Right atrium auricular region (tissue), 2 donors: ENCODE data around the gene ENTPD8. TPM values are rescaled to one million over a fixed set of nuclear protein-coding genes. Genes with fewer than 3 reads are reported as not detected.

Experiments used
- DNase-seq: peaks from one replicate; pipeline ENCODE4 v3.0.0-alpha.2; 2019; ENCODE audit warnings: low spot score
- H3K27ac ChIP-seq, 2 donors: fragments of 200-600 bp; sonication (generic); 1 replicate in 1 of 2; 2 replicates in 1 of 2; pipeline ENCODE4 v1.5.1; 2016 to 2019
- H3K27me3 ChIP-seq, 2 donors: fragments of 200-600 bp; sonication (generic); one replicate each; pipeline versions ENCODE4 v1.5.1 to v1.6.0; 2017 to 2019
- H3K36me3 ChIP-seq: fragments of 200-600 bp; sonication (generic); one replicate; pipeline ENCODE4 v1.5.1; 2016
- H3K4me1 ChIP-seq, 2 donors: fragments of 200-600 bp; sonication (generic); one replicate each; pipeline versions ENCODE4 v1.5.1 to v1.6.0; 2017 to 2019
- H3K4me3 ChIP-seq, 2 donors: fragments of 200-600 bp; sonication (generic); 1 replicate in 1 of 2; 2 replicates in 1 of 2; pipeline ENCODE4 v1.5.1; 2017 to 2019; ENCODE audit warnings: mild to moderate bottlenecking in 1 of 2, moderate library complexity in 1 of 2
- H3K9me3 ChIP-seq, 2 donors: fragments of 200-600 bp; sonication (generic); one replicate each; pipeline ENCODE4 v1.5.1; 2019
- total RNA-seq, 2 donors: library from RNA; depleted of rRNA; stranded (reverse); fragments of >200 nt; gene quantifications; one replicate each; pipeline ENCODE4 v1.1.0, GENCODE V29; 2016
- TF ChIP-seq, protein P1 (sequence below), 2 donors: fragments of 200-600 bp; sonication (generic); IDR thresholded peaks; one replicate each; pipeline ENCODE4 v1.5.1; 2019; ENCODE audit warnings: antibody characterized with exemption in 2 of 2

Gene ENTPD8
- total RNA-seq, 2 donors from 2014 or later = not detected

DNA sequence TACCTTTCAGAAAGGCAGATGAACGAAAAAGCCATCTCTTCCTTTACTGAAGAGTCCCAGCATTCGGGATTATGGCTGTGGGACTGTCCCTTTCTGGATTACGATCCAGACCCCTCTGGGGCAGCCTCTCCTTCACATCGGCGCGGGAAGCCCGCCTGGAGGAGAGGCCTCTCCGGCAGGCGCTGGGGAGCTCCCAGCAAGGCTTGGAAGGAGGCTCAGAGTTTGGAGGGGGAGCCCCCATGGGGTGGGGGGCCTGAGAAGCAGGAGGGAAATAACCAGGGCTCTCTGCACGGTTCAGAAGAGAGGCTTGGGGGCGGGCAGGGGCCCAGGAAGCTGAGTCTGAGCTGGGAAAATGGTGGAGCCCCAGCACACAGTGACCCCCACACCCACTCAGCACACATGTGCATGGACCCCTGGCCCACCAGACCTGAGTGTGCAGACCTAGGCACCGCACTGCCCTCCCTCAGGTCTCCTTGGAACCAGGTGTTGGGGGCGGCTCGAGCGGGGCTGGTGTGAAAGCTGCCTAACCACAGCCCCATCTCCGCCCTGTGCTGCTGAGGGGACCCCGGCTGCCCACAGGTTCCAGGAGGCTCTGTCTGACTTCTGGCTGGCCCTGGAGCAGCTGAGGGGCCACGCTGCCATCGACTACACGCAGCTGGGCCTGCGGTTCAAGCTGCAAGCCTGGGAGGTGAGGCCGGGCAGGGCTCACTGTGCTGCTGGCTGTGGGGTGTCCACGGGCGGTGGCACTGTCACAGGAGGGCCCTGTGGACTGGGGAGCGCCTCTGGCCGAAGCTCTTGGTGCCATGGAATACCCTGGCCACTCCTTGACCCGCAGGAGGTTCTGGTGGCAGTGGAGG lies 13.5 kb downstream of the ENTPD8 start:
- H3K27me3 ChIP-seq = no peaks in the 10 kb centered on the region
- H3K36me3 ChIP-seq = no peaks in the 10 kb centered on the region
- no peak for DNase-seq
- TF ChIP-seq, protein P1, sequence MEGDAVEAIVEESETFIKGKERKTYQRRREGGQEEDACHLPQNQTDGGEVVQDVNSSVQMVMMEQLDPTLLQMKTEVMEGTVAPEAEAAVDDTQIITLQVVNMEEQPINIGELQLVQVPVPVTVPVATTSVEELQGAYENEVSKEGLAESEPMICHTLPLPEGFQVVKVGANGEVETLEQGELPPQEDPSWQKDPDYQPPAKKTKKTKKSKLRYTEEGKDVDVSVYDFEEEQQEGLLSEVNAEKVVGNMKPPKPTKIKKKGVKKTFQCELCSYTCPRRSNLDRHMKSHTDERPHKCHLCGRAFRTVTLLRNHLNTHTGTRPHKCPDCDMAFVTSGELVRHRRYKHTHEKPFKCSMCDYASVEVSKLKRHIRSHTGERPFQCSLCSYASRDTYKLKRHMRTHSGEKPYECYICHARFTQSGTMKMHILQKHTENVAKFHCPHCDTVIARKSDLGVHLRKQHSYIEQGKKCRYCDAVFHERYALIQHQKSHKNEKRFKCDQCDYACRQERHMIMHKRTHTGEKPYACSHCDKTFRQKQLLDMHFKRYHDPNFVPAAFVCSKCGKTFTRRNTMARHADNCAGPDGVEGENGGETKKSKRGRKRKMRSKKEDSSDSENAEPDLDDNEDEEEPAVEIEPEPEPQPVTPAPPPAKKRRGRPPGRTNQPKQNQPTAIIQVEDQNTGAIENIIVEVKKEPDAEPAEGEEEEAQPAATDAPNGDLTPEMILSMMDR (IDR thresholded peaks at IDR 0.05) = no peak
- no peaks in the 10 kb centered on the region for H3K9me3 ChIP-seq
- H3K4me3 ChIP-seq = no peak overlapping the region
- H3K4me1 ChIP-seq = peaks cover 0 to 12% of the 10 kb centered on the region in 2 donors
- no peak overlapping the region for H3K27ac ChIP-seq

DNA sequence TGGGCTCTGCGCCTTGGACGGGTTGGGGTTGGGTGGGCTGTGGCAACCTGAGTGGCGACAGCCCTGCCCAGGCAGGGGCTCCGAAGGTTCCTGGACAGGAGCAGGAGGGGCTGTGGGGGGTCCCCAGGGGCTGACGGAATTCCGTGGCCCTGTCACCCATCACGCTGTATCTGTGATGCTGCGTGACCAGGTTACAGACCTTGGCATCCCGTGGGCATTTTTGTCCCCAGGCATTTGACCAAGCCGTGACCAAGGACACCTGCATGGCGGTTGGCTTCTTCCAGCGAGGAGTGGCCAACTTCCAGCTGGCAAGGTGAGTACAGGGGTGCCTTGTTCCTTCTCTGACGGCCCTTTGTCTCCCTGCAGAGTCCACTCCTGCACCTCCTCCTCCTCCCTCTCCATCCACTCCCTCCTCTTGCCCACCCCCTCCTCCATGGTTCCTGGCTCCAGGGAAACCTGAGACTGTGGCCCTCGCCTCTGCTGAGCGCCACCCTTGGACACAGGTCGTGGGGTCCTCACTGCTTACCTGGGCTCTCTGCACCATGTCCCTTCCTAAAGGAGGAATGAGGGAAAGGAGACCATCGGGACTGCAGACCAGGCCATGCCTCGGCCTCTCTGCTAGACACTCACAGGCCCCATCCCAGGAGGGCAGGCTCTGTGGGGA lies 15.0 kb downstream of the ENTPD8 start:
- TF ChIP-seq, protein P1 (IDR thresholded peaks at IDR 0.05) = no peak
- Histone ChIP-seq H3K36me3 (no peaks in the 10 kb centered on the region), H3K27ac (peak overlapping the region in 1 of 2 donors; percentile 11), H3K4me1 (peaks cover 0 to 24% of the 10 kb centered on the region in 2 donors), H3K9me3 (no peaks in the 10 kb centered on the region), H3K27me3 (no peaks in the 10 kb centered on the region), H3K4me3 (no peak overlapping the region)
- DNase-seq = no peak

DNA sequence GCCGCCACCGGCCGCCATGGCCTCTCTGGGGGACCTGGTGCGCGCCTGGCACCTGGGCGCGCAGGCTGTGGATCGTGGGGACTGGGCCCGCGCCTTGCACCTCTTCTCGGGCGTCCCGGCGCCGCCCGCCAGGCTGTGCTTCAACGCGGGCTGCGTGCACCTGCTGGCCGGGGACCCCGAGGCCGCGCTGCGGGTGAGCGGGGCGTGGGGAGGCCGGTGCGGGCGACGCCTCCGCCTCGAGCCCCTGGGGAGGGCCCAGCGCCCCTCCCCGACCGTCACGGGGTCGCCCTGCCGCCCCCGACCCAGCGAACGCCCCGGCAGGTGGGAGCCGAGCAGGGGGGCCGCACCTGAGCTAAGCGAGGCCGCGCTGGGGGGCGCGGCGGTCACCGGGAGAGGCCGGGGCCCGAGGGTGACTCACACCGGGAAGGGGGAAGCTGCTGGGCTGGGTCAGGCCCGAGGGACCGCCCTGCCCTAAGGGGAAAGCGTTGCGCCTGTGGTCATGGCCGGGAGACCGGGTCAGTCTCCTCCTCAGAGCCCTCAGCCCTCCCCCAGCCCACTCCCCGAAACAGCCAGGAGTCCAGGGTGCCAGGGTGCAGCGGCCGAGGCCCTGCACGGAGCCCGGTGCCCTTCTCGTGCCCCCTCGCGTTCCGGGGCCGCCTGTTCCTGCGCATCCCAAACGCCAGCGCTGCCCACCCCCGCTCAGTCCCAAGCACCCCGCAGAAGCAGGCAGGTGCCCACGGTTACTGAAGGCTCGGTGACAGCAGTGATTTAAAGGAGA lies 17.5 kb downstream of the ENTPD8 start:
- H3K27me3 ChIP-seq = no peaks in the 10 kb centered on the region
- peaks cover 0 to 24% of the 10 kb centered on the region in 2 donors for H3K4me1 ChIP-seq
- H3K27ac ChIP-seq = peak overlapping the region; percentile 74 to 82
- peak overlapping the region; percentile 79 to 92 for H3K4me3 ChIP-seq
- no peaks in the 10 kb centered on the region for H3K36me3 ChIP-seq
- no peaks in the 10 kb centered on the region for H3K9me3 ChIP-seq
- no peak for DNase-seq
- TF ChIP-seq, protein P1 (IDR thresholded peaks at IDR 0.05) = peak in 1 of 2 donors; percentile 33

DNA sequence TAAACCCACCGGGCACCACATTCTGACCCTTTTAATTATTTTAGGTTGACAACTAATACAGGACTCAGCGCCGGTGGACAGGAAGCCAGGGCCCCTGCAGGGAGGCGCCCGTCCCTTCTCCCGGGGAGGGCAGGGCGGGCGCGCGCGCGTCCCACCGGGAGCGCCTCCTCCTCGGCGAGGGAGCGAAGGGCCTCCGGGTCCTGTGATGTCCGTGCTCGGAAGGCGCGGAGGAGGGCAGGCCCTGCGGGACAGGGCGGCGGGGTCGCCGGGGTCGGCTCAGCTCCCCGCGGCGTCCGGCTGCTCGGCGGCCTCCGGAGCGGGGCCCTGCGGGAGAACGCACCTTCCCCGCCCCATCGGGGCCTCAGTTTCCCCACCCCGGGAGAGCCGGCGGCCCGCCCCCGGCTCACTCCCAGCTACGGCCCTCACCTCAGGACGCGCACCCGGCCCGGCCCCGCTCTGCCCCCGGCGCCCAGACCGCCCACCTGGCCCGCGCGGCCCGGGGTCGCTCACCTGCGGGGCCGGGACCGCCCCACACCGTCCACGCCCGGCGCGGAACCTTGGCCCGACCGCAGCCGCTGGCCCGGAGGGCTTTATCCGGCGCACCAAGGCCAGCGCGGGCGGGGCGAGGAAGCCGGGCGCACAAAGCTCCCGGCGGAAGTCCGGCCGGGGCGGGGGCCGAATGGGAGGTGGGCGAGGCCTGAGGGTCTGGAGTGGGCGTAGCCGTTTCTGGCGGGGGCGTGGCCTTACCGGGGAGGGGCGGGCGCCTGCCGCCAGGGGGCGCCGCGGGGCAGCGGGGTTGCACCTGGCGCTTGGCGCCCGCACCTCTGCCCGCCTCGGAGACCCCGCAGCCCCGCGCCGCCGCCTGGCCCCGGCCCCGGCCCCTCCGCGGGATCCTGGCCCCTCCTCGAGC lies 18.3 kb downstream of the ENTPD8 start, which contains the start of the genes EXD3 and NOXA1:
Gene EXD3, minus strand, starts transcription at position 559 of the 910 bp plus-strand sequence. CDS start 27,805 bp downstream, outside the sequence.
Gene NOXA1, plus strand, starts transcription at position 790 of the 910 bp plus-strand sequence. CDS start 137 bp downstream, outside the sequence.
- TF ChIP-seq, protein P1 (IDR thresholded peaks at IDR 0.05) = peak; percentile 77 to 95
- Histone ChIP-seq H3K9me3 (no peaks in the 10 kb centered on the region), H3K27me3 (no peaks in the 10 kb centered on the region), H3K4me3 (peak within 1 kb of the TSS; percentile 79 to 92), H3K36me3 (no peaks in the 10 kb centered on the region), H3K4me1 (peaks cover 0 to 27% of the 10 kb centered on the region in 2 donors), H3K27ac (peak within 1 kb of the TSS; percentile 78 to 82)
- DNase-seq = peak; percentile 88
